Measurements from ENCODE around the gene MATN4. TPM values are rescaled to one million over a fixed set of nuclear protein-coding genes. Genes with fewer than 3 reads are reported as not detected.

The MATN4 gene
- total RNA-seq, 4 donors from 2014 or later: 0.19 to 0.24 TPM; not detected in 2

GRCh38 chr20:45343532-45344167 lies 35.6 kb upstream of the MATN4 start:
- DNase-seq (ENCODE audit: low spot score): no peak
- TF ChIP-seq CTCF (IDR thresholded peaks at IDR 0.05): no peak
- ATAC-seq (ENCODE audit: low FRiP score): no peak

- DNase-seq (ENCODE audit: low spot score): no peak
- no peak for ATAC-seq (ENCODE audit: low FRiP score)
- TF ChIP-seq CTCF (IDR thresholded peaks at IDR 0.05): no peak
Measured at GRCh38 chr20:45342855-45343531, 34.9 kb upstream of the MATN4 start.

- DNase-seq (ENCODE audit: low spot score): no peak
- peak; percentile 9 for ATAC-seq (ENCODE audit: low FRiP score)
Measured at GRCh38 chr20:45341939-45342854, 34.1 kb upstream of the MATN4 start.

GRCh38 chr20:45341579-45341938 lies 33.5 kb upstream of the MATN4 start:
- DNase-seq (ENCODE audit: low spot score) (no peak), ATAC-seq (ENCODE audit: low FRiP score) (no peak)
- TF ChIP-seq CTCF (IDR thresholded peaks at IDR 0.05): no peak

More at GRCh38 chr20:45341939-45342854, 34.1 kb upstream of the MATN4 start:
- TF ChIP-seq CTCF (IDR thresholded peaks at IDR 0.05): no peak

GRCh38 chr20:45340951-45341350 lies 32.9 kb upstream of the MATN4 start:
- ATAC-seq (ENCODE audit: low FRiP score): no peak
- no peak for DNase-seq (ENCODE audit: low spot score)
- no peak for TF ChIP-seq CTCF (IDR thresholded peaks at IDR 0.05)

GRCh38 chr20:45340236-45340847 lies 32.2 kb upstream of the MATN4 start:
- ATAC-seq (ENCODE audit: low FRiP score) (no peak), DNase-seq (ENCODE audit: low spot score) (peak; percentile 16)
- no peak for TF ChIP-seq CTCF (IDR thresholded peaks at IDR 0.05)
